ENCODE measurements around the gene MCC.

MCC gene

GRCh38 chr5:113061846-113062780 is 426.1 kb downstream of the MCC start:
- no peak for DNase-seq (ENCODE audit: low read depth, low spot score)
- POLR2A ChIA-PET: interaction anchor here (0.9 kb wide), 1 partner anchor 14 kb away, joined by 3 read pairs; no protein-coding TSS in a partner anchor
- no peak for TF ChIP-seq CTCF (IDR thresholded peaks at IDR 0.05; ENCODE audit: insufficient read depth, low read length, missing control alignments)
- no peak overlapping the region for H3K4me3 ChIP-seq (ENCODE audit: low read depth, low read length)
- CTCF ChIA-PET: interaction anchor here (0.8 kb wide), 1 partner anchor 10 kb away, joined by 3 read pairs; no protein-coding TSS in a partner anchor

DNA sequence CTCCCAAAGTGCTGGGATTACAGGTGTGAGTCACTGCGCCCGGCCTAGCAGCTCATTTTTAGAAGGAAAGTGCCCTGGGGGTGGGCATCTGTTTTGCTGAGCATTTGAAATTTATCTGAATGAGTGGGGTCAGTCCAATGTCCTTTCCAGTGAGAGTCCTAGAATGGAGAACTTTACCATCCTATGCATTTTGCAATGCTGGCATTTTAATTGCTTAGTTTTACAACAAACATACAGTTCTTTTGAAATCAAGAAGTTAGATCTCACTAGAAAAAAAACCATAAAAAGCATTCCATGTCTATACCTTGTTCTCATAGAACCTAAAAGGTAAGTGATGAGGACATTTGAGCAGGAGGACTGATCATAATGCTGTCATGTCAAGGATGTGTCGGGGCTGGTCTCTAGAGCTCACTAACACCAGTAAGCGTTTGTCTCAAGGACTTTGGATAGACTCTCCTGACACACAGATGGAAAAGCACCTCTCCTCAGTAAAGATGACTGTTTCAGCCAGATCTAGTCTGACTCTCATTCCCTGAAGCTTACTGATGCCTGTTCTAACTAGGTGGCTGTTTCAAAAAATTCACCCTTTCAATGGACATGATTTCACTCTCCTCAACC is 427.7 kb downstream of the MCC start:
- H3K4me3 ChIP-seq (ENCODE audit: low read depth, low read length): no peak overlapping the region
- TF ChIP-seq CTCF (IDR thresholded peaks at IDR 0.05; ENCODE audit: insufficient read depth, low read length, missing control alignments): no peak
- ChIA-PET POLR2A (no interaction called here), CTCF (no interaction called here)
- no peak for DNase-seq (ENCODE audit: low read depth, low spot score)

GRCh38 chr5:113059232-113060040 is 428.8 kb downstream of the MCC start:
- ChIA-PET POLR2A (interaction anchor here (1.3 kb wide), 1 partner anchor 12 kb away, joined by 3 read pairs; no protein-coding TSS in a partner anchor), CTCF (interaction anchor here (0.8 to 1.3 kb wide), 3 partner anchors 9 to 63 kb away, joined by 3 to 4 read pairs (median 3); no protein-coding TSS in a partner anchor)
- no peak overlapping the region for H3K4me3 ChIP-seq (ENCODE audit: low read depth, low read length)
- DNase-seq (ENCODE audit: low read depth, low spot score): no peak
- no peak for TF ChIP-seq CTCF (IDR thresholded peaks at IDR 0.05; ENCODE audit: insufficient read depth, low read length, missing control alignments)

- no peak for DNase-seq (ENCODE audit: low read depth, low spot score)
- TF ChIP-seq CTCF (IDR thresholded peaks at IDR 0.05; ENCODE audit: insufficient read depth, low read length, missing control alignments): no peak
- ChIA-PET POLR2A (interaction anchor here (0.7 to 1.3 kb wide), 2 partner anchors 12 to 92 kb away, joined by 3 read pairs; no protein-coding TSS in a partner anchor), CTCF (interaction anchor here (1.0 to 1.3 kb wide), 2 partner anchors 9 to 13 kb away, joined by 3 to 4 read pairs; no protein-coding TSS in a partner anchor)
- H3K4me3 ChIP-seq (ENCODE audit: low read depth, low read length): no peak overlapping the region
Observed at GRCh38 chr5:113058706-113059226, 429.5 kb downstream of the MCC start.

DNA sequence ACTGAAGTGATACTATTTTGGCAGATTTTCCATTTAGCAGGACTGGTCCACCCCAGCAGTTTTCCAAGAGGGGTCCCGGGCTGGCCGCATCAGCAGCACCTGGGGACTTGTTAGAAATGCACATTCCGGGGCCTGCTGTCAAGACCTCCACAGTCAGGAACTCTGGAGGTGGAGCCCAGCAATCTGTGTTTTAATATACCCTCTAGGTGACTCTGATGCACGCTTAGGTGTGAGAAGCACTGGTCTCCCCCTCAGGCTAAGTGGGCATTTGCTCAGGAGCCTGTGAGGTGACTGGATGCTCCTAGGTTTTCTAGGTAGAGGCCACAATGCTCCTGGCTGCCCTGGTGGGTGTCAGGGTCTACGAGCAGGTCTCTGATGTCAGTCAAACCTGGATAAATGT is 430.0 kb downstream of the MCC start:
- no peak overlapping the region for H3K4me3 ChIP-seq (ENCODE audit: low read depth, low read length)
- TF ChIP-seq CTCF (IDR thresholded peaks at IDR 0.05; ENCODE audit: insufficient read depth, low read length, missing control alignments): no peak
- no peak for DNase-seq (ENCODE audit: low read depth, low spot score)
- ChIA-PET POLR2A (interaction anchor here (0.7 kb wide), 1 partner anchor 93 kb away, joined by 3 read pairs; no protein-coding TSS in a partner anchor), CTCF (no interaction called here)
